Testis (tissue), 2 donors: ENCODE measurements around the gene RAB3B.

Experiments used
- CTCF ChIP-seq, 3 experiments: fragments of 450-650 bp in 2 of 3; fragments of 200-600 bp in 1 of 3; sonication (generic) in 1 of 3; IDR thresholded peaks; one replicate each; pipeline ENCODE4 v1.5.1; 2016 to 2019; ENCODE audit warnings: antibody characterized with exemption in 3 of 3, mild to moderate bottlenecking in 2 of 3, moderate library complexity in 1 of 3
- POLR2A ChIP-seq: fragments of 450-650 bp; IDR thresholded peaks from one replicate; pipeline ENCODE4 v1.6.1; 2017; ENCODE audit warnings: antibody characterized with exemption, mild to moderate bottlenecking, moderate library complexity

GRCh38 chr1:51954783-51955182 lies 35.7 kb downstream of the RAB3B start:
- TF ChIP-seq POLR2A (no peak), CTCF (IDR thresholded peaks at IDR 0.05) (no peak)
